ENCODE data around the gene CSN3.
"Not testable (repeated sequence)": the region's sequence is repeated elsewhere in the genome, so short reads cannot be mapped to it uniquely, and the experiment has no call there.

Gene CSN3, protein sequence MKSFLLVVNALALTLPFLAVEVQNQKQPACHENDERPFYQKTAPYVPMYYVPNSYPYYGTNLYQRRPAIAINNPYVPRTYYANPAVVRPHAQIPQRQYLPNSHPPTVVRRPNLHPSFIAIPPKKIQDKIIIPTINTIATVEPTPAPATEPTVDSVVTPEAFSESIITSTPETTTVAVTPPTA

DNA sequence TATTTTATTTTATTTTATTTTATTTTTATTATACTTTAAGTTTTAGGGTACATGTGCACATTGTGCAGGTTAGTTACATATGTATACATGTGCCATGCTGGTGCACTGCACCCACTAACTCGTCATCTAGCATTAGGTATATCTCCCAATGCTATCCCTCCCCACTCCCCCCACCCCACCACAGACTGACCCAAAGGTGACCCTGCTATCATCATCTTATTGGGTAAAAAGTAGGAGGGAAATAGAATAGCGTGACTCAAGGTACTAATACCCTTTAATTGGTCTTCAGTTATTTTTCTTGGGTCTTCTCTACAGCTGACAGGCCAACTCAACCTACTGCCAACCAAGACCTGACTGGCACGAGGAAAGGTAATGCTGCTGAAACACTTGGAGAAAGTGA lies at the start of gene CSN3:
Gene CSN3, plus strand, starts transcription at position 301 of the 400 bp plus-strand sequence. CDS start 2,223 bp downstream, outside the sequence.
- not testable (repeated sequence) for DNase-seq

DNA sequence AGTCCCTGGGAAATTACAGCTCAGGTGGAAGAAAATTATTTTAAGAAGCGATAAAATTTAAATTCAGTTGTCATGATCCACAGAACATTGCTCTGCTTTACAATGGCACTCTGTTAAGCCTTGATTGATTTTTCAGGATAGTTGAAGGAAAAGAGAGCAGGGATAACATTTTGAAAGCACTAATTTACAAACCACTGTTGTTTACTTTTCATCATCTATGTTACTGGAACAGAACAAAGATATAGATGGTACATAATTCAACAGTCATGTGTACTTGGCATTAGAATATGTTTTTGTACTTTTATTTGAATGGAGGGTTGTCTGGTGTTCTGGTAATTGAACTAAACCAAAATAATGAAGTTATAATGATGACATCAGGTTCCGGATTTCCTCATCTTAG lies 49.5 kb upstream of the CSN3 start:
- DNase-seq = no peak

GRCh38 chr4:70195425-70195824 lies 47.0 kb upstream of the CSN3 start, which contains the start of gene ODAM:
Gene ODAM (plus strand): TSS chr4:70195725. CDS start chr4:70196544, 819 bp downstream.
- DNase-seq = no peak

- no peak for DNase-seq
Observed at GRCh38 chr4:70196857-70197256, 45.5 kb upstream of the CSN3 start.

GRCh38 chr4:70197842-70198241 lies 44.6 kb upstream of the CSN3 start:
- no peak for DNase-seq

- DNase-seq = no peak
Observed at GRCh38 chr4:70203601-70204000, 38.8 kb upstream of the CSN3 start.

DNA sequence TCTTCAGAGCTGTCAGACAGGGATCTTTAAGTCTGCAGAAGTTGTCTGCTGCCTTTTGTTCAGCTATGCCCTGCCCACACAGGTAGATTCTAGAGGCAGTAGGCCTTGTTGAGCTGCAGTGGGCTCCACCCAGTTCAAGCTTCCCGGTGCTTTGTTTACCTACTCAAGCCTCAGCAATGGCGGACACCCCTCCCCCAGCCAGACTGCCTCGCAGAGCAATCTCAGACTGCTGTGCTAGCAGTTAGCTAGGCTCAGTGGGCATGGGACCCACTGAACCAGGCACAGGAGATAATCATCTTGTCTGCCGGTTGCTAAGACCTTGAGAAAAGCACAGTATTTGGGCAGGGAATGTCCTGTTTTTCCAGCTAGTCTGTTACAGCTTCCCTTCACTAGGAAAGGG lies 29.6 kb upstream of the CSN3 start:
- not testable (repeated sequence) for DNase-seq

DNA sequence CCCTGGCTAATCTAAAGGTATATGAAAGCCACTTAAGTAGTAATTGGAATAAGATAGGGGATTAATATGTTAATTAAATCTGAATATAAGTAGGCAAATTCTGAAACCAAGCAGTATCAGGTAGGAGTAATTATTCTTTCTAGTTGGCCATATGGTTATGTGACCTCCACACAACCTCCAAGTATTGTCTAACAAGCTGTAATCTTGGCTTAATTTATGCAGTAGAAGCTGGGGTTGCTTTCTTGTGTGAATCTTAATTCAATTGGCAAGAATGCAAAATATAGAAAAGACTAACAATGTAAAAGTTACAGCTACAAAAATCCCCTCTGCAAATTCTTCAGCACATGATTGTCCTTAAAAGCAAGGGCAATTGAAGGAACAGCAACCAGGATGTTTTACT lies 26.3 kb upstream of the CSN3 start:
- not testable (repeated sequence) for DNase-seq

GRCh38 chr4:70216550-70216949 lies 25.8 kb upstream of the CSN3 start:
- DNase-seq = not testable (repeated sequence)

DNA sequence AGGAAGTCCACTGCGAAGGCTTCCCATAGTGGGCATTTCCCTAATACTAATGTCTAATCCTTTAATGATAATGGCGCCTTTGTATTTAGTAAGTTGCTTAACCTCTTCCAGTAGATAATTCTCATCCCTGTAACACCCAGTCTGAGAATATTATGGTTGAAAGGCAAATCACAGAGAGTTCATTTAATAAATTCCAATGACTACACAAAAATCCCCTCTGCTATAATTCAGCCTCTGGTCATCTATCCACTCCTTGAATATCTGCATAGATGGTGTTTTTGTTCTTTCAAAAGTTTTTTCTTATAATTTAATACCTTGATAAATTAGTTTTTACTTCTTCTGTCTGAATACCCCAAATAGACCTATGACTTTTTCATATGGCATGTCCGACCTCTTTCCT lies 21.0 kb upstream of the CSN3 start:
- DNase-seq = not testable (repeated sequence)

GRCh38 chr4:70221818-70222217 lies 20.6 kb upstream of the CSN3 start:
- not testable (repeated sequence) for DNase-seq

- DNase-seq = no peak
Observed at GRCh38 chr4:70225824-70226223, 16.6 kb upstream of the CSN3 start, which contains the start of gene FDCSP. Gene FDCSP (plus strand): TSS chr4:70226124. CDS start chr4:70231195, 5,071 bp downstream.

- no peak for DNase-seq
Observed at GRCh38 chr4:70236125-70236524, 6.3 kb upstream of the CSN3 start.

- no peak for DNase-seq
Observed at GRCh38 chr4:70239131-70239883, 3.1 kb upstream of the CSN3 start.

- DNase-seq = no peak
Observed at GRCh38 chr4:70239884-70240591, 2.4 kb upstream of the CSN3 start.

GRCh38 chr4:70243091-70243490 lies 694 bp downstream of the CSN3 start:
- DNase-seq = no peak

DNA sequence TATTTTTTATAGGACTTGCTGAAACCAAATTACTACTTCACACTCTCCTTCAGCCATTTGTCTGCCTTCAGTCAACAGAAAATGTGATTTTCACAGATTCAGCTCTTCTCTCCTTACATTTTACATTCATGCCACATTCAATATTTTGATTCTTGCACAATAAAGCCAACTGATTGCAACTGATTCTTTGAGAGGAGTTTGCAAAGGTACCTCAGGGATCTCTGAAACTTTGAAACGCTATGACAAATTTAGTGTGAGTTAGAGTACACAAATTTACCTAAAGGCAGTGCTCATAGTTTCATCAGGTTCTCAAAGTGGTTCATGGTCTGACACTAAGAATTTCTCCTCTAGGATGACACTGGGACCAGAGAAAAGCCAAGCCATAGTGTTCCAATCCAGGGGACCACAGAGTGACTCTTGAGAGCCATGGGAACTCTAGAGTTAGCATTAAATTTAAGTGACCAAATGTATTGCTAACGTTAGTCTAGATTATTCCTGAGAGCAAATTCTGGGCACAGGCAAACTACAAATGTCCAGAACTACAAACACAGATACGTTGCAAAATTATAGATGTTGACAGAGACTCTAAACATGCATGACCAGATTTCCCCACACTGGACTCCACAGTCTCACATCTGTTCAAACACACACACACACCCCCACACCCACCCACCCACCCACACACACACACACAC lies 9.0 kb downstream of the CSN3 start:
- no peak for DNase-seq

GRCh38 chr4:70251945-70252277 lies 9.5 kb downstream of the CSN3 start:
- no peak for DNase-seq

GRCh38 chr4:70269674-70270073 lies 27.3 kb downstream of the CSN3 start:
- no peak for DNase-seq

GRCh38 chr4:70277121-70277520 lies 34.7 kb downstream of the CSN3 start:
- no peak for DNase-seq

DNA sequence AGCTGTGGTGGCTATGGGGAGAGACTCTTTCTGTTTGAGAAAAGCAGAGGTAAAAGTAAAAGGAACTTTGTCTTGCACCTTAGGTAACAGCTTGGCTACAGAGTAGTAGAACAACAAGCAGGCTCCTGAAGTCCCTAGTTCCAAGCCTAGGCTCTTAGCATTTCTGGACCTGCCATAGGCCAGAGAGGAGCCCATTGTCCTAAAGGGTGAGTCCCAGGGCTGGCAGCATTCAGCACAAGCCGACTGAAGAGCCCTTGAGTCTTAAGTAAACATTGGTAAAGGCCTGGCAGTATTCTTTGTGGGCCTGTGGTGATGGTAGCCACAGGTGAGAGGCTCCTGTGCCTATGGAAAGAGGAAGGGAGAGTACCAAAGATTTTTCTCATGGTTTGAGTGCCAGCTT lies 38.2 kb downstream of the CSN3 start:
- DNase-seq = no peak

GRCh38 chr4:70288651-70289050 lies 46.3 kb downstream of the CSN3 start:
- no peak for DNase-seq

- DNase-seq = no peak
Observed at GRCh38 chr4:70291341-70291740, 48.9 kb downstream of the CSN3 start.

All from stimulated activated CD4-positive, alpha-beta T cell treated with anti-CD3 and anti-CD28 coated beads, Interleukin-4, amount 100 ng/mL, for 1 hour (primary cell).